Non-pigmented ciliary epithelial cell (primary cell): Measurements from ENCODE around the gene EPB41L1.

Source experiments
- DNase-seq: peaks from one replicate; pipeline ENCODE4 v3.0.0-alpha.2; 2010; ENCODE audit warnings: low read depth

Gene EPB41L1

GRCh38 chr20:36196676-36197075 lies 42.1 kb downstream of the EPB41L1 start:
- DNase-seq = no peak

GRCh38 chr20:36197271-36197670 lies 42.7 kb downstream of the EPB41L1 start:
- DNase-seq = no peak

- peak; percentile 44 for DNase-seq
These were observed 45.1 kb downstream of the EPB41L1 start for GRCh38 chr20:36199345-36200257.

GRCh38 chr20:36200451-36200850 lies 45.9 kb downstream of the EPB41L1 start:
- no peak for DNase-seq

- no peak for DNase-seq
These were observed 46.7 kb downstream of the EPB41L1 start for GRCh38 chr20:36201198-36201597.

- no peak for DNase-seq
These were observed 48.4 kb downstream of the EPB41L1 start for GRCh38 chr20:36202891-36203338.

GRCh38 chr20:36203861-36204260 lies 49.3 kb downstream of the EPB41L1 start:
- DNase-seq = no peak

- no peak for DNase-seq
These were observed 50.5 kb downstream of the EPB41L1 start for GRCh38 chr20:36205026-36205425.

GRCh38 chr20:36206068-36206467 lies 51.5 kb downstream of the EPB41L1 start:
- no peak for DNase-seq

GRCh38 chr20:36206641-36207040 lies 52.1 kb downstream of the EPB41L1 start:
- no peak for DNase-seq

- DNase-seq = no peak
These were observed 53.1 kb downstream of the EPB41L1 start for GRCh38 chr20:36207602-36208001.

- DNase-seq = no peak
These were observed 53.7 kb downstream of the EPB41L1 start for GRCh38 chr20:36208257-36208656.

- no peak for DNase-seq
These were observed 56.0 kb downstream of the EPB41L1 start for GRCh38 chr20:36210436-36211021.

GRCh38 chr20:36213362-36213761 lies 58.8 kb downstream of the EPB41L1 start:
- DNase-seq = no peak

- no peak for DNase-seq
These were observed 60.2 kb downstream of the EPB41L1 start for GRCh38 chr20:36214684-36215256.

GRCh38 chr20:36215778-36216177 lies 61.2 kb downstream of the EPB41L1 start:
- no peak for DNase-seq

- no peak for DNase-seq
These were observed 61.9 kb downstream of the EPB41L1 start for GRCh38 chr20:36216314-36217025.

- no peak for DNase-seq
These were observed 62.7 kb downstream of the EPB41L1 start for GRCh38 chr20:36217226-36217625.

- no peak for DNase-seq
These were observed 64.0 kb downstream of the EPB41L1 start for GRCh38 chr20:36218380-36219064.

- no peak for DNase-seq
These were observed 65.2 kb downstream of the EPB41L1 start for GRCh38 chr20:36219671-36220220.

GRCh38 chr20:36225666-36226065 lies 71.1 kb downstream of the EPB41L1 start:
- no peak for DNase-seq
